ENCODE data around the gene KICS2. TPM values are rescaled to one million over a fixed set of nuclear protein-coding genes. Genes with fewer than 3 reads are reported as not detected.

Gene KICS2
- total RNA-seq, 2 donors from 2014 or later = 3.1 to 5.7 TPM

DNA sequence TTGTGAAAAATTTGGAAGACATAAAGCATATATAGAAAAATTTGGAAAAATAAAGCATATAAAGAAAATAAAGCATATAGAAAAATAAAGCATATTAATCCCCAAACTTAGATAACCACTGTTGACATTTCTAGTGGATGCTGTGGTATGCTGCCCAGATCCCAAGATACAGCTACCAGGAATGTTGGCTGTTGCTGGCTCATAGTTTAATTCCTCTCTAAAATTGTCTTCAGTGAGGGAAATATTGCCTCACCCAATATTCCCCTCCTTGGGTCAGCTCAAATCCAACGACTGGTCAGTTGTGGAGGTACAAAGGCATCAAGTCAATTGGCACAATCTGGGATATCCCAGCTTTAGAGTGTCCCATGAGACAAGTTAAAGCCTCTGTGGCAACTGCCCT lies 10.1 kb upstream of the KICS2 start:
- H3K27me3 ChIP-seq (replicated peaks; ENCODE audit: insufficient read depth) = no peaks in the 10 kb centered on the region
- ATAC-seq (ENCODE audit: insufficient number of reproducible peaks, low FRiP score, low read depth) = no peak
- H3K4me3 ChIP-seq = no peak overlapping the region
- no peak for DNase-seq (ENCODE audit: low spot score)
- no peak overlapping the region for H3K27ac ChIP-seq
- H3K36me3 ChIP-seq = no peaks in the 10 kb centered on the region
- no peaks in the 10 kb centered on the region for H3K4me1 ChIP-seq (ENCODE audit: control insufficient read depth in 1 of 2, low read depth in 2 of 2)
- H3K9me3 ChIP-seq = no peaks in the 10 kb centered on the region
- TF ChIP-seq, protein P1, sequence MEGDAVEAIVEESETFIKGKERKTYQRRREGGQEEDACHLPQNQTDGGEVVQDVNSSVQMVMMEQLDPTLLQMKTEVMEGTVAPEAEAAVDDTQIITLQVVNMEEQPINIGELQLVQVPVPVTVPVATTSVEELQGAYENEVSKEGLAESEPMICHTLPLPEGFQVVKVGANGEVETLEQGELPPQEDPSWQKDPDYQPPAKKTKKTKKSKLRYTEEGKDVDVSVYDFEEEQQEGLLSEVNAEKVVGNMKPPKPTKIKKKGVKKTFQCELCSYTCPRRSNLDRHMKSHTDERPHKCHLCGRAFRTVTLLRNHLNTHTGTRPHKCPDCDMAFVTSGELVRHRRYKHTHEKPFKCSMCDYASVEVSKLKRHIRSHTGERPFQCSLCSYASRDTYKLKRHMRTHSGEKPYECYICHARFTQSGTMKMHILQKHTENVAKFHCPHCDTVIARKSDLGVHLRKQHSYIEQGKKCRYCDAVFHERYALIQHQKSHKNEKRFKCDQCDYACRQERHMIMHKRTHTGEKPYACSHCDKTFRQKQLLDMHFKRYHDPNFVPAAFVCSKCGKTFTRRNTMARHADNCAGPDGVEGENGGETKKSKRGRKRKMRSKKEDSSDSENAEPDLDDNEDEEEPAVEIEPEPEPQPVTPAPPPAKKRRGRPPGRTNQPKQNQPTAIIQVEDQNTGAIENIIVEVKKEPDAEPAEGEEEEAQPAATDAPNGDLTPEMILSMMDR (IDR thresholded peaks at IDR 0.05) = no peak

DNA sequence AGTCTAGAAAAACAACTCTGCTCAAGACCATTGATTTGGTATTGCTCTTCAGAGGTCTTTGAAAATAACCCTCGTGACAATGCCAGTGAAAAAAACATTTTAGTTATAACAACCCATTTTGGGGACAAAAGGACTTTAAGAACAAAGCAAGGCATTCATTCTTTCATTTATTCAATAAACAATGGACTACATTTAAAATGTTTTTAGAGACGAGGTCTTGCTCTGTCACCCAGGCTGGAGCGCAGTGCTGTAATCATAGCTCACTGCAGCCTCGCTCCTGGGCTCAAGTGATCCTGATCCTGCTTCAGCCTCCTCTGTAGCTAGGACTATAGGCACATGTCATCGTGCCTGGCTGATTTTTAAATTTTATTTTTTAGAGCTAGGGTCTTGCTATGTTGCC lies 7.7 kb upstream of the KICS2 start:
- Histone ChIP-seq H3K27me3 (replicated peaks; ENCODE audit: insufficient read depth) (no peaks in the 10 kb centered on the region), H3K36me3 (no peaks in the 10 kb centered on the region), H3K4me3 (no peak overlapping the region), H3K9me3 (no peaks in the 10 kb centered on the region), H3K27ac (no peak overlapping the region), H3K4me1 (ENCODE audit: control insufficient read depth in 1 of 2, low read depth in 2 of 2) (no peaks in the 10 kb centered on the region)
- TF ChIP-seq, protein P1 (IDR thresholded peaks at IDR 0.05) = no peak
- DNase-seq (ENCODE audit: low spot score) (no peak), ATAC-seq (ENCODE audit: insufficient number of reproducible peaks, low FRiP score, low read depth) (no peak)

DNA sequence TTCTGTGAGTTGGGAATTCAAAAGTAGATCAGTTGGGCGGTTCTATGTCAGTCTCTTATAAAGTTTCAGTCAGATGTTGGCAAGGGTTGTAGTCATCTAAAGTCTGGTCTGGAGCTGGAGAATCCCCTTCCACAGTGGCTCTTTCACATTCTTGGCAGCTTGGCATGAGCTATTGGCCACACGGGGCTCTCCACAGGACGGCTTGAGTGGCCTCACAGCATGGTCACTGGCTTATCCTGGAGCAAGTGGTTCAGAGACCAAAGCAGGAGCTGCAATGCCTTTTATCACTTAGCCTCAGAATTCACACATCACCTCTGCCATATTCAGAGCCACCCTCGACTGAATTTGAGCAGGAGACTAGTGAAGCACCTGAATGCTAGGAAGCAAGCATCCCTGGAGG lies 7.1 kb upstream of the KICS2 start:
- Histone ChIP-seq H3K36me3 (no peaks in the 10 kb centered on the region), H3K4me1 (ENCODE audit: control insufficient read depth in 1 of 2, low read depth in 2 of 2) (no peaks in the 10 kb centered on the region), H3K9me3 (no peaks in the 10 kb centered on the region), H3K27me3 (replicated peaks; ENCODE audit: insufficient read depth) (no peaks in the 10 kb centered on the region), H3K4me3 (no peak overlapping the region), H3K27ac (no peak overlapping the region)
- no peak for DNase-seq (ENCODE audit: low spot score)
- no peak for ATAC-seq (ENCODE audit: insufficient number of reproducible peaks, low FRiP score, low read depth)
- TF ChIP-seq, protein P1 (IDR thresholded peaks at IDR 0.05) = no peak

DNA sequence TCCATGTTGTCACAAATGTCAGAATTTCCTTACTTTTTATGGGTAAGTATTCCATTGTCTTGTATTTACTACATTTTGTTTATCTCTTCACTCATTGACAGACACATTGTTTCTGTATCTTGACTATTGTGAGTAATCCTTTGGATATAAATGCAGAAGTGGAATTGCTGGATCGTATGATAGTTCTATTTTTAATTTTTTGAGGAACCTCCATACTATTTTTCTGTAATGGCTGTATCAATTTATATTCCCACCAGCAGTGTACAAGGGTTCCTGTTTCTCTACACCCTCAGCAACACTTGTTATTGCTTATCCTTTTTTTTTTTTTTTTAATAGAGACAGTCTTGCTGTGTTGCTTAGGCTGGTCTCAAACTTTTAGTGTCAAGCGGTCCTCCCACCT lies 3.5 kb upstream of the KICS2 start:
- H3K27me3 ChIP-seq (replicated peaks; ENCODE audit: insufficient read depth) = no peaks in the 10 kb centered on the region
- DNase-seq (ENCODE audit: low spot score) (no peak), ATAC-seq (ENCODE audit: insufficient number of reproducible peaks, low FRiP score, low read depth) (no peak)
- H3K36me3 ChIP-seq = no peaks in the 10 kb centered on the region
- no peak overlapping the region for H3K4me3 ChIP-seq
- TF ChIP-seq, protein P1 (IDR thresholded peaks at IDR 0.05) = no peak
- peaks cover 4 to 6% of the 10 kb centered on the region in 2 donors for H3K4me1 ChIP-seq (ENCODE audit: control insufficient read depth in 1 of 2, low read depth in 2 of 2)
- no peak overlapping the region for H3K27ac ChIP-seq
- H3K9me3 ChIP-seq = no peaks in the 10 kb centered on the region

DNA sequence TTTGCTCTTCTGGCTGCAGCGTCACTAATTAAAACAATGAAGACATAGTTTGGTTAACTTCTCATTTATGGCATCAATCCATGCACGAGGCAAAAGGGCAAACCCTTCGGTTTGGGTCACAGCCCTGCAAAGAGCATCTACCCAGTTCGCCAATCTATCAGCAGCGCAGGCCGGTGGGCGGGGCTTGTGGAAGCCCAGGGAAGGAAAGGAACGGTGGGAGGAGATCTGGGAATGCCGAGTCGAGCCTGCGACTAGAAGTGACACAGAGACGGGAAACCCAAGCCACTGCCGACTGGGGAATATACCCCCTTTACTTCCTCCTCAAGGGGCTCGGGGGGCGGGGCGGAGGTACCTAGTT lies 466 bp downstream of the KICS2 start:
- peak; percentile 79 for DNase-seq (ENCODE audit: low spot score)
- peak overlapping the region; percentile 87 for H3K4me3 ChIP-seq
- peak; percentile 77 for ATAC-seq (ENCODE audit: insufficient number of reproducible peaks, low FRiP score, low read depth)
- H3K4me1 ChIP-seq (ENCODE audit: control insufficient read depth in 1 of 2, low read depth in 2 of 2) = peaks cover 4 to 6% of the 10 kb centered on the region in 2 donors
- TF ChIP-seq, protein P1 (IDR thresholded peaks at IDR 0.05) = no peak
- peak overlapping the region; percentile 85 to 90 for H3K27ac ChIP-seq
- H3K9me3 ChIP-seq = no peaks in the 10 kb centered on the region
- H3K27me3 ChIP-seq (replicated peaks; ENCODE audit: insufficient read depth) = no peaks in the 10 kb centered on the region
- no peaks in the 10 kb centered on the region for H3K36me3 ChIP-seq
